C4-2B (cell line): Measurements from ENCODE around the gene HOXB4.

Experiments used
- CTCF ChIP-seq: fragments of 450-650 bp; conservative IDR thresholded peaks from 2 replicates; pipeline ENCODE4 v1.5.1; 2017; ENCODE audit warnings: mild to moderate bottlenecking
- ZFX ChIP-seq: fragments of 450-650 bp; IDR thresholded peaks from 2 replicates; pipeline ENCODE4 v1.6.1; 2017

GRCh38 chr17:48575673-48576478 is 2.3 kb downstream of the HOXB4 start:
- no peak for TF ChIP-seq CTCF
- TF ChIP-seq ZFX: no peak
